ENCODE measurements around the gene RB1. TPM values are rescaled to one million over a fixed set of nuclear protein-coding genes. Genes with fewer than 3 reads are reported as not detected.

The RB1 gene
- total and polyA plus RNA-seq, 4 donors = 10.0 to 69.9 (median 26.1) TPM

GRCh38 chr13:48486836-48487235 lies 183.3 kb downstream of the RB1 start:
- Histone ChIP-seq H3K9ac (ENCODE audit: insufficient read depth in 1 of 2, low read length in 2 of 2) (no peak overlapping the region), H3K4me1 (ENCODE audit: control insufficient read depth in 5 of 5, insufficient read depth in 5 of 5, low read length in 5 of 5) (peaks cover 0 to 2% (median 0%) of the 10 kb centered on the region in 5 donors), H3K36me3 (ENCODE audit: control insufficient read depth in 4 of 4, insufficient read depth in 4 of 4, low read length in 4 of 4) (peaks cover 0 to 14% (median 7%) of the 10 kb centered on the region in 4 donors), H3K27me3 (ENCODE audit: control insufficient read depth in 3 of 3, insufficient read depth in 3 of 3, low read length in 2 of 3) (no peaks in the 10 kb centered on the region), H3K4me3 (no peak overlapping the region), H3K27ac (ENCODE audit: low read depth in 1 of 2, low read length in 1 of 2) (no peak overlapping the region), H3K9me3 (ENCODE audit: control insufficient read depth in 4 of 4, insufficient read depth in 3 of 4, low read length in 3 of 4) (peaks cover 0 to 2% (median 0%) of the 10 kb centered on the region in 4 donors)
- WGBS, 2 donors = 91 to 95% methylated on average over 5 of the region's 5 CpGs
- no peak for ATAC-seq (ENCODE audit: insufficient read depth, low FRiP score)
- DNase-seq = no peak
- no peak for TF ChIP-seq CTCF (IDR thresholded peaks at IDR 0.05; ENCODE audit: control extremely low read depth, extremely low read depth)

- Histone ChIP-seq H3K4me3 (no peak overlapping the region), H3K9me3 (ENCODE audit: control insufficient read depth in 4 of 4, insufficient read depth in 3 of 4, low read length in 3 of 4) (peaks cover 0 to 2% (median 0%) of the 10 kb centered on the region in 4 donors), H3K9ac (ENCODE audit: insufficient read depth in 1 of 2, low read length in 2 of 2) (no peak overlapping the region), H3K36me3 (ENCODE audit: control insufficient read depth in 4 of 4, insufficient read depth in 4 of 4, low read length in 4 of 4) (peaks cover 0 to 15% (median 7%) of the 10 kb centered on the region in 4 donors), H3K27ac (ENCODE audit: low read depth in 1 of 2, low read length in 1 of 2) (no peak overlapping the region), H3K27me3 (ENCODE audit: control insufficient read depth in 3 of 3, insufficient read depth in 3 of 3, low read length in 2 of 3) (no peaks in the 10 kb centered on the region), H3K4me1 (ENCODE audit: control insufficient read depth in 5 of 5, insufficient read depth in 5 of 5, low read length in 5 of 5) (peaks cover 0 to 3% (median 0%) of the 10 kb centered on the region in 5 donors)
- 95 to 99% methylated on average over 2 of the region's 2 CpGs for WGBS, 2 donors
- TF ChIP-seq CTCF (IDR thresholded peaks at IDR 0.05; ENCODE audit: control extremely low read depth, extremely low read depth) = no peak
- ATAC-seq (ENCODE audit: insufficient read depth, low FRiP score) = no peak
- no peak for DNase-seq
Observed at GRCh38 chr13:48487968-48488367, 184.4 kb downstream of the RB1 start.

- Histone ChIP-seq H3K27me3 (ENCODE audit: control insufficient read depth in 3 of 3, insufficient read depth in 3 of 3, low read length in 2 of 3) (no peaks in the 10 kb centered on the region), H3K36me3 (ENCODE audit: control insufficient read depth in 4 of 4, insufficient read depth in 4 of 4, low read length in 4 of 4) (peaks cover 0 to 15% (median 7%) of the 10 kb centered on the region in 4 donors), H3K4me1 (ENCODE audit: control insufficient read depth in 5 of 5, insufficient read depth in 5 of 5, low read length in 5 of 5) (peaks cover 0 to 9% (median under 1%) of the 10 kb centered on the region in 5 donors), H3K9ac (ENCODE audit: insufficient read depth in 1 of 2, low read length in 2 of 2) (no peak overlapping the region), H3K9me3 (ENCODE audit: control insufficient read depth in 4 of 4, insufficient read depth in 3 of 4, low read length in 3 of 4) (peaks cover 0 to 2% (median 0%) of the 10 kb centered on the region in 4 donors), H3K4me3 (no peak overlapping the region), H3K27ac (ENCODE audit: low read depth in 1 of 2, low read length in 1 of 2) (no peak overlapping the region)
- no peak for ATAC-seq (ENCODE audit: insufficient read depth, low FRiP score)
- DNase-seq = no peak
- TF ChIP-seq CTCF (IDR thresholded peaks at IDR 0.05; ENCODE audit: control extremely low read depth, extremely low read depth) = no peak
Observed at GRCh38 chr13:48488995-48489394, 185.4 kb downstream of the RB1 start.

GRCh38 chr13:48489666-48490065 lies 186.1 kb downstream of the RB1 start:
- DNase-seq = no peak
- no peak for TF ChIP-seq CTCF (IDR thresholded peaks at IDR 0.05; ENCODE audit: control extremely low read depth, extremely low read depth)
- ATAC-seq (ENCODE audit: insufficient read depth, low FRiP score) = no peak
- no peak overlapping the region for H3K4me3 ChIP-seq
- no peak overlapping the region for H3K27ac ChIP-seq (ENCODE audit: low read depth in 1 of 2, low read length in 1 of 2)
- H3K4me1 ChIP-seq (ENCODE audit: control insufficient read depth in 5 of 5, insufficient read depth in 5 of 5, low read length in 5 of 5) = peaks cover 0 to 10% (median 2%) of the 10 kb centered on the region in 5 donors
- no peaks in the 10 kb centered on the region for H3K27me3 ChIP-seq (ENCODE audit: control insufficient read depth in 3 of 3, insufficient read depth in 3 of 3, low read length in 2 of 3)
- peaks cover 0 to 17% (median 8%) of the 10 kb centered on the region in 4 donors for H3K36me3 ChIP-seq (ENCODE audit: control insufficient read depth in 4 of 4, insufficient read depth in 4 of 4, low read length in 4 of 4)
- peaks cover 0 to 2% (median 0%) of the 10 kb centered on the region in 4 donors for H3K9me3 ChIP-seq (ENCODE audit: control insufficient read depth in 4 of 4, insufficient read depth in 3 of 4, low read length in 3 of 4)
- H3K9ac ChIP-seq (ENCODE audit: insufficient read depth in 1 of 2, low read length in 2 of 2) = no peak overlapping the region

Measured in lung (tissue), 12 donors.